ENCODE results near the gene SLC30A7.
"Not testable (repeated sequence)": the region's sequence is repeated elsewhere in the genome, so short reads cannot be mapped to it uniquely, and the experiment has no call there.

The SLC30A7 gene

GRCh38 chr1:100882698-100883097, 13.2 kb upstream of the SLC30A7 start:
- TF ChIP-seq EZH2phosphoT487 (IDR thresholded peaks at IDR 0.05; ENCODE audit: low read length) (no peak), EZH2 (optimal IDR thresholded peaks at IDR 0.05; ENCODE audit: low read depth, low read length) (no peak), CTCF (IDR thresholded peaks at IDR 0.05; ENCODE audit: low read length) (no peak)
- H3K27ac ChIP-seq (ENCODE audit: low read length) = no peak overlapping the region
- no peaks in the 10 kb centered on the region for H3K9me2 ChIP-seq (replicated peaks; ENCODE audit: insufficient read depth, low read length)
- no peaks in the 10 kb centered on the region for H3K4me1 ChIP-seq (ENCODE audit: low read length)
- H4K20me1 ChIP-seq (ENCODE audit: insufficient read depth, low read length) = no peaks in the 10 kb centered on the region
- no peaks in the 10 kb centered on the region for H3F3A ChIP-seq (ENCODE audit: insufficient read depth, low read length)
- no peaks in the 10 kb centered on the region for H3K9me3 ChIP-seq (replicated peaks; ENCODE audit: insufficient read depth, low read length)
- H2AFZ ChIP-seq (ENCODE audit: low read length) = no peak overlapping the region
- H3K4me3 ChIP-seq (ENCODE audit: low read length) = no peak overlapping the region
- DNase-seq = no peak
- no peak overlapping the region for H3K9ac ChIP-seq (ENCODE audit: low read length)
- no peaks in the 10 kb centered on the region for H3K79me2 ChIP-seq (ENCODE audit: low read length)
- no peak overlapping the region for H3K4me2 ChIP-seq (ENCODE audit: low read depth, low read length)
- no peaks in the 10 kb centered on the region for H3K27me3 ChIP-seq (replicated peaks; ENCODE audit: insufficient read depth, low read length)
- H3K36me3 ChIP-seq (replicated peaks; ENCODE audit: insufficient read depth, low read length) = no peaks in the 10 kb centered on the region

- H3K27ac ChIP-seq (ENCODE audit: low read length) = no peak overlapping the region
- no peak overlapping the region for H3K9ac ChIP-seq (ENCODE audit: low read length)
- H3F3A ChIP-seq (ENCODE audit: insufficient read depth, low read length) = no peaks in the 10 kb centered on the region
Observed at GRCh38 chr1:100883963-100884362, 11.9 kb upstream of the SLC30A7 start.

GRCh38 chr1:100889007-100889406, 6.9 kb upstream of the SLC30A7 start:
- H3K9me2 ChIP-seq (replicated peaks; ENCODE audit: insufficient read depth, low read length); H3K4me1 ChIP-seq (ENCODE audit: low read length); H3K36me3 ChIP-seq (replicated peaks; ENCODE audit: insufficient read depth, low read length); H3K9me3 ChIP-seq (replicated peaks; ENCODE audit: insufficient read depth, low read length); H2AFZ ChIP-seq (ENCODE audit: low read length); H3K4me3 ChIP-seq (ENCODE audit: low read length); H3K4me2 ChIP-seq (ENCODE audit: low read depth, low read length); H3K27me3 ChIP-seq (replicated peaks; ENCODE audit: insufficient read depth, low read length); H3F3A ChIP-seq (ENCODE audit: insufficient read depth, low read length); H3K79me2 ChIP-seq (ENCODE audit: low read length); H3K27ac ChIP-seq (ENCODE audit: low read length); DNase-seq; H4K20me1 ChIP-seq (ENCODE audit: insufficient read depth, low read length); H3K9ac ChIP-seq (ENCODE audit: low read length): not testable (repeated sequence)

More at GRCh38 chr1:100883963-100884362, 11.9 kb upstream of the SLC30A7 start:
- Histone ChIP-seq H3K79me2 (ENCODE audit: low read length) (no peaks in the 10 kb centered on the region), H2AFZ (ENCODE audit: low read length) (no peak overlapping the region), H3K4me3 (ENCODE audit: low read length) (no peak overlapping the region), H3K9me3 (replicated peaks; ENCODE audit: insufficient read depth, low read length) (no peaks in the 10 kb centered on the region), H4K20me1 (ENCODE audit: insufficient read depth, low read length) (no peaks in the 10 kb centered on the region), H3K36me3 (replicated peaks; ENCODE audit: insufficient read depth, low read length) (no peaks in the 10 kb centered on the region), H3K27me3 (replicated peaks; ENCODE audit: insufficient read depth, low read length) (no peaks in the 10 kb centered on the region), H3K9me2 (replicated peaks; ENCODE audit: insufficient read depth, low read length) (no peaks in the 10 kb centered on the region), H3K4me2 (ENCODE audit: low read depth, low read length) (no peak overlapping the region), H3K4me1 (ENCODE audit: low read length) (no peaks in the 10 kb centered on the region)
- DNase-seq = no peak
- TF ChIP-seq CTCF (IDR thresholded peaks at IDR 0.05; ENCODE audit: low read length) (no peak), EZH2 (optimal IDR thresholded peaks at IDR 0.05; ENCODE audit: low read depth, low read length) (no peak), EZH2phosphoT487 (IDR thresholded peaks at IDR 0.05; ENCODE audit: low read length) (no peak)

- H3K27me3 ChIP-seq (replicated peaks; ENCODE audit: insufficient read depth, low read length) = not testable (repeated sequence)
Observed at GRCh38 chr1:100889869-100890482, 5.9 kb upstream of the SLC30A7 start.

More at GRCh38 chr1:100889869-100890482, 5.9 kb upstream of the SLC30A7 start:
- not testable (repeated sequence) for H3K9me2 ChIP-seq (replicated peaks; ENCODE audit: insufficient read depth, low read length); H3K9me3 ChIP-seq (replicated peaks; ENCODE audit: insufficient read depth, low read length); H3K9ac ChIP-seq (ENCODE audit: low read length); H3K27ac ChIP-seq (ENCODE audit: low read length); H3K4me2 ChIP-seq (ENCODE audit: low read depth, low read length); H2AFZ ChIP-seq (ENCODE audit: low read length); H3K36me3 ChIP-seq (replicated peaks; ENCODE audit: insufficient read depth, low read length); H3K79me2 ChIP-seq (ENCODE audit: low read length); H3K4me3 ChIP-seq (ENCODE audit: low read length); H3F3A ChIP-seq (ENCODE audit: insufficient read depth, low read length); H3K4me1 ChIP-seq (ENCODE audit: low read length); H4K20me1 ChIP-seq (ENCODE audit: insufficient read depth, low read length); DNase-seq

Data from MM.1S (cell line).